Suprapubic skin (tissue), 4 donors: ENCODE results near the gene KRTAP10-3.

Experiments
- CTCF ChIP-seq, 2 donors: fragments of 200-600 bp in 1 of 2; fragments of 450-650 bp in 1 of 2; sonication (generic) in 1 of 2; IDR thresholded peaks; one replicate each; pipeline ENCODE4 v1.5.1; 2016 to 2019; ENCODE audit warnings: antibody characterized with exemption in 2 of 2, mild to moderate bottlenecking in 1 of 2, moderate library complexity in 1 of 2
- EP300 ChIP-seq: sonication (generic); formaldehyde crosslinking; IDR thresholded peaks from one replicate; pipeline ENCODE4 v1.6.1; 2017; ENCODE audit warnings: antibody characterized with exemption
- POLR2A ChIP-seq, 2 donors: fragments of 450-650 bp; IDR thresholded peaks; one replicate each; pipeline ENCODE4 v1.6.1; 2017; ENCODE audit warnings: antibody characterized with exemption in 2 of 2, mild to moderate bottlenecking in 2 of 2, moderate library complexity in 2 of 2
- POLR2AphosphoS5 ChIP-seq, 3 donors: sonication (generic); formaldehyde crosslinking; IDR thresholded peaks; one replicate each; pipeline ENCODE4 v1.6.1; 2017; ENCODE audit warnings: antibody characterized with exemption in 3 of 3

GRCh38 chr21:44533891-44534627, 24.5 kb downstream of the KRTAP10-3 start:
- TF ChIP-seq CTCF (IDR thresholded peaks at IDR 0.05) (no peak), POLR2A (IDR thresholded peaks at IDR 0.05) (no peak), POLR2AphosphoS5 (IDR thresholded peaks at IDR 0.05) (no peak), EP300 (no peak)
